Mesenchymal stem cell (in vitro differentiated cells and primary cell): ENCODE data around the gene CPT1B.
"Not testable (repeated sequence)": the region's sequence is repeated elsewhere in the genome, so short reads cannot be mapped to it uniquely, and the experiment has no call there.

Source experiments
- DNase-seq: peaks from one replicate; pipeline ENCODE4 v3.0.0-alpha.2; 2013
- H2AFZ ChIP-seq: one replicate; pipeline ENCODE4 v1.6.1; 2013; ENCODE audit warnings: low read depth, mild to moderate bottlenecking, control low read depth, inconsistent platforms, low read length, moderate library complexity
- H2AK5ac ChIP-seq: 2 replicates; pipeline ENCODE4 v1.6.1; 2013; ENCODE audit warnings: low read length, moderate library complexity, mild to moderate bottlenecking, inconsistent platforms; ENCODE audit not compliant: severe bottlenecking
- H2BK120ac ChIP-seq: one replicate; pipeline ENCODE4 v1.6.1; 2013; ENCODE audit warnings: low read depth, mild to moderate bottlenecking, inconsistent platforms, low read length, moderate library complexity
- H2BK12ac ChIP-seq, 2 experiments: one replicate each; pipeline ENCODE4 v1.6.1; 2013; ENCODE audit warnings: inconsistent platforms in 2 of 2, low read length in 2 of 2, mild to moderate bottlenecking in 2 of 2, moderate library complexity in 2 of 2, control low read depth in 1 of 2
- H2BK15ac ChIP-seq: one replicate; pipeline ENCODE4 v1.6.1; 2013; ENCODE audit warnings: mild to moderate bottlenecking, low read depth, inconsistent platforms; ENCODE audit not compliant: poor library complexity, severe bottlenecking
- H2BK5ac ChIP-seq: 2 replicates; pipeline ENCODE4 v1.6.1; 2013; ENCODE audit warnings: low read depth, mild to moderate bottlenecking, low read length, control low read depth, inconsistent platforms; ENCODE audit not compliant: poor library complexity, severe bottlenecking
- H3K14ac ChIP-seq, 2 experiments: one replicate each; pipeline ENCODE4 v1.6.1; 2013; ENCODE audit warnings: inconsistent platforms in 2 of 2, low read length in 2 of 2, control low read depth in 1 of 2, mild to moderate bottlenecking in 1 of 2, moderate library complexity in 1 of 2
- H3K18ac ChIP-seq, 2 experiments: one replicate each; pipeline ENCODE4 v1.6.1; 2013; ENCODE audit warnings: inconsistent platforms in 2 of 2, low read length in 2 of 2, control low read depth in 1 of 2, low read depth in 1 of 2, mild to moderate bottlenecking in 1 of 2
- H3K23ac ChIP-seq, 2 experiments: one replicate each; pipeline ENCODE4 v1.6.1; 2013; ENCODE audit warnings: inconsistent platforms in 2 of 2, low read length in 2 of 2, mild to moderate bottlenecking in 2 of 2, moderate library complexity in 2 of 2, control low read depth in 1 of 2
- H3K27ac ChIP-seq: 2 replicates; pipeline ENCODE4 v1.5.1; 2013; ENCODE audit warnings: mild to moderate bottlenecking, moderate library complexity, low read length, control low read depth, inconsistent platforms; ENCODE audit not compliant: poor library complexity, severe bottlenecking
- H3K27me3 ChIP-seq, 2 experiments: 2 replicates each; pipeline versions ENCODE4 v1.6.1 to v1.7.0; 2013; ENCODE audit warnings: low read length in 2 of 2, mild to moderate bottlenecking in 2 of 2, moderate library complexity in 2 of 2, control low read depth in 1 of 2, inconsistent platforms in 1 of 2; ENCODE audit not compliant: control insufficient read depth in 1 of 2, insufficient read depth in 1 of 2
- H3K36me3 ChIP-seq, 2 experiments: 2 replicates each; pipeline versions ENCODE4 v1.6.1 to v1.7.0; 2013; ENCODE audit warnings: low read length in 2 of 2, control low read depth in 1 of 2, inconsistent platforms in 1 of 2, low read depth in 1 of 2, mild to moderate bottlenecking in 1 of 2; ENCODE audit not compliant: insufficient read depth in 2 of 2, control insufficient read depth in 1 of 2
- H3K4ac ChIP-seq, 2 experiments: one replicate each; pipeline ENCODE4 v1.6.1; 2013; ENCODE audit warnings: inconsistent platforms in 2 of 2, low read length in 2 of 2, mild to moderate bottlenecking in 2 of 2, moderate library complexity in 2 of 2, control low read depth in 1 of 2, low read depth in 1 of 2
- H3K4me1 ChIP-seq: 2 replicates; pipeline ENCODE4 v1.6.1; 2013; ENCODE audit warnings: low read depth, low read length, control low read depth; ENCODE audit not compliant: control insufficient read depth, insufficient read depth
- H3K4me2 ChIP-seq: 2 replicates; pipeline ENCODE4 v1.6.1; 2013; ENCODE audit warnings: low read length, mild to moderate bottlenecking, inconsistent platforms; ENCODE audit not compliant: poor library complexity, severe bottlenecking
- H3K4me3 ChIP-seq, 2 experiments: 2 replicates each; pipeline versions ENCODE4 v1.5.1 to v1.7.0; 2013; ENCODE audit warnings: low read length in 2 of 2, mild to moderate bottlenecking in 2 of 2, control low read depth in 1 of 2, low read depth in 1 of 2; ENCODE audit not compliant: insufficient read depth in 1 of 2
- H3K79me1 ChIP-seq: replicated peaks from 2 replicates; pipeline ENCODE4 v1.6.1; 2013; ENCODE audit warnings: mild to moderate bottlenecking, control low read depth, low read length, inconsistent platforms; ENCODE audit not compliant: poor library complexity, severe bottlenecking
- H3K9ac ChIP-seq: 2 replicates; pipeline ENCODE4 v1.7.0; 2013; ENCODE audit warnings: mild to moderate bottlenecking, low read length, moderate library complexity
- H3K9me3 ChIP-seq: 2 replicates; pipeline ENCODE4 v1.7.0; 2013; ENCODE audit warnings: mild to moderate bottlenecking, low read length; ENCODE audit not compliant: control insufficient read depth
- H4K8ac ChIP-seq: one replicate; pipeline ENCODE4 v1.6.1; 2013; ENCODE audit warnings: inconsistent platforms, mild to moderate bottlenecking, low read length, moderate library complexity
- H4K91ac ChIP-seq: one replicate; pipeline ENCODE4 v1.6.1; 2013; ENCODE audit warnings: mild to moderate bottlenecking, low read length, inconsistent platforms
- WGBS: methylation state at CpG from one replicate; pipeline ENCODE4 v1.1.7; 2013; ENCODE audit warnings: mixed read lengths; 5-methylcytosine and 5-hydroxymethylcytosine counted together

Gene CPT1B

GRCh38 chr22:50544746-50545253 is 33.4 kb downstream of the CPT1B start:
- H3K36me3 ChIP-seq, result no peaks in the 10 kb centered on the region
- H3K79me1 ChIP-seq, result no peaks in the 10 kb centered on the region
- H2AK5ac ChIP-seq, result no peak overlapping the region
- H3K18ac ChIP-seq, result peak overlapping the region in 1 of 2 experiments; percentile 37
- H3K27me3 ChIP-seq, result peaks cover 0 to 50% of the 10 kb centered on the region in 2 experiments
- H4K91ac ChIP-seq, result peak overlapping the region; percentile 3
- H3K27ac ChIP-seq, result no peak overlapping the region
- H2BK120ac ChIP-seq, result no peak overlapping the region
- H2BK15ac ChIP-seq, result peak overlapping the region; percentile 19
- H3K14ac ChIP-seq, result no peak overlapping the region
- H4K8ac ChIP-seq, result peak overlapping the region; percentile 65
- H2BK5ac ChIP-seq, result no peak overlapping the region
- H3K23ac ChIP-seq, result peak overlapping the region in 1 of 2 experiments; percentile 2
- DNase-seq, result no peak
- H2BK12ac ChIP-seq, result peak overlapping the region; percentile 54 to 67
- H3K9ac ChIP-seq, result peak overlapping the region; percentile 76
- no peaks in the 10 kb centered on the region for H3K9me3 ChIP-seq
- peak overlapping the region in 1 of 2 experiments; percentile 65 for H3K4me3 ChIP-seq
- no peak overlapping the region for H2AFZ ChIP-seq
- WGBS, result 87% methylated on average over 5 of the region's 5 CpGs
- H3K4me2 ChIP-seq, result no peak overlapping the region
- H3K4me1 ChIP-seq, result peaks cover 10% of the 10 kb centered on the region
- peak overlapping the region in 1 of 2 experiments; percentile 1 for H3K4ac ChIP-seq

- Histone ChIP-seq H3K4ac (peak overlapping the region in 1 of 2 experiments; percentile 1), H2AFZ (peak overlapping the region; percentile 85), H3K23ac (peak overlapping the region in 1 of 2 experiments; percentile 59), H3K4me3 (peak overlapping the region in 1 of 2 experiments; percentile 65), H2BK15ac (peak overlapping the region; percentile 19), H4K8ac (peak overlapping the region; percentile 65), H3K27ac (no peak overlapping the region), H2AK5ac (no peak overlapping the region), H3K9ac (peak overlapping the region; percentile 76), H4K91ac (peak overlapping the region; percentile 80), H2BK12ac (peak overlapping the region; percentile 51 to 67), H2BK5ac (no peak overlapping the region), H3K14ac (no peak overlapping the region), H3K27me3 (peaks cover 0 to 44% of the 10 kb centered on the region in 2 experiments), H3K9me3 (no peaks in the 10 kb centered on the region), H3K36me3 (no peaks in the 10 kb centered on the region), H3K4me1 (peaks cover 10% of the 10 kb centered on the region), H3K79me1 (no peaks in the 10 kb centered on the region), H3K18ac (peak overlapping the region; percentile 78), H2BK120ac (peak overlapping the region; percentile 88), H3K4me2 (peak overlapping the region; percentile 86)
- DNase-seq, result peak; percentile 73
- 8% methylated on average over 51 of the region's 52 CpGs for WGBS
Observed at GRCh38 chr22:50544078-50544745, 34.0 kb downstream of the CPT1B start.

GRCh38 chr22:50542416-50542927 is 35.8 kb downstream of the CPT1B start:
- Histone ChIP-seq H3K18ac (no peak overlapping the region), H3K4me2 (no peak overlapping the region), H3K27ac (no peak overlapping the region), H2BK12ac (peak overlapping the region; percentile 51), H4K8ac (no peak overlapping the region), H4K91ac (peak overlapping the region; percentile 9), H3K79me1 (no peaks in the 10 kb centered on the region), H3K36me3 (no peaks in the 10 kb centered on the region), H3K23ac (no peak overlapping the region), H3K4me3 (no peak overlapping the region), H3K4ac (no peak overlapping the region), H3K9ac (no peak overlapping the region), H2BK5ac (no peak overlapping the region), H3K9me3 (no peaks in the 10 kb centered on the region), H2AFZ (no peak overlapping the region), H2BK120ac (no peak overlapping the region), H3K14ac (no peak overlapping the region), H2AK5ac (no peak overlapping the region), H2BK15ac (no peak overlapping the region), H3K27me3 (peaks cover 0 to 32% of the 10 kb centered on the region in 2 experiments), H3K4me1 (peaks cover 12% of the 10 kb centered on the region)
- DNase-seq, result no peak
- WGBS, result 96% methylated on average over 19 of the region's 19 CpGs

GRCh38 chr22:50541667-50542026 is 36.6 kb downstream of the CPT1B start:
- H2AFZ ChIP-seq, H3K36me3 ChIP-seq, H3K4me2 ChIP-seq, H3K27ac ChIP-seq, H2AK5ac ChIP-seq, H2BK12ac ChIP-seq, H4K91ac ChIP-seq, H3K79me1 ChIP-seq, H3K4me3 ChIP-seq, H3K9me3 ChIP-seq, H3K18ac ChIP-seq, H4K8ac ChIP-seq, H3K23ac ChIP-seq, H3K4ac ChIP-seq, H2BK120ac ChIP-seq, H3K14ac ChIP-seq, H2BK15ac ChIP-seq, H2BK5ac ChIP-seq: not testable (repeated sequence)
- Histone ChIP-seq H3K4me1 (peaks cover 12% of the 10 kb centered on the region), H3K9ac (peak overlapping the region; percentile 60), H3K27me3 (peaks cover 0 to 24% of the 10 kb centered on the region in 2 experiments)
- peak; percentile 96 for DNase-seq
- 39% methylated on average over 2 of the region's 5 CpGs for WGBS
